HepG2 (cell line): Measurements from ENCODE around the gene TOMM20. TPM values are rescaled to one million over a fixed set of nuclear protein-coding genes. Genes with fewer than 3 reads are reported as not detected.

Source experiments
- ATAC-seq: fragments of 200-7000 bp; cut with Tn5 transposase; 3 replicates; pipeline ENCODE4 v1.9.1; 2020; ENCODE audit warnings: mild to moderate bottlenecking, moderate library complexity
- BruUV-seq: library from RNA; stranded (reverse); fragments of 400-500 nt; replicated peaks from 2 replicates; lab custom pipeline; 2021; lab: Mats Ljungman, UMichigan
- CTCF ChIA-PET: fragments of 300-600 bp; formaldehyde crosslinking; extraction: SDS; loops from one replicate; lab custom pipeline; 2021; ENCODE audit warnings: low total read pairs, inconsistent platforms, low intra/inter-chr PET ratio; lab: Yijun Ruan, JAX
- POLR2A ChIA-PET: fragments of 350-600 bp; sonication (Branson Sonifier 250); formaldehyde crosslinking; loops from one replicate; lab custom pipeline; 2020; ENCODE audit warnings: antibody characterized with exemption, inconsistent platforms; lab: Yijun Ruan, JAX
- DNase-seq: peaks from one replicate; pipeline ENCODE4 v3.0.0-alpha.2; 2015; ENCODE audit warnings: low spot score
- FAIRE-seq: peaks from 3 replicates; lab custom pipeline; 2011; peaks lifted over from hg19 to GRCh38; lab: Jason Lieb, UNC
- H2AFZ ChIP-seq: one replicate; pipeline ENCODE4 v1.6.1; 2011; ENCODE audit warnings: low read length, inconsistent platforms
- H3K27ac ChIP-seq: fragments of 300-600 bp; 3 replicates; pipeline ENCODE4 v1.8.0; 2011; ENCODE audit warnings: mixed run types, mild to moderate bottlenecking, mixed read lengths, low read length, inconsistent platforms; ENCODE audit not compliant: insufficient read depth; ENCODE audit errors: extremely low read length
- H3K27me3 ChIP-seq, 2 experiments: fragments of 200-600 bp in 1 of 2; 2 replicates in 1 of 2; 3 replicates in 1 of 2; pipeline versions ENCODE4 v1.6.0 to v1.8.0; 2011; ENCODE audit warnings: low read length in 2 of 2, mild to moderate bottlenecking in 2 of 2, moderate library complexity in 2 of 2, inconsistent platforms in 1 of 2; ENCODE audit not compliant: insufficient read depth in 2 of 2, control insufficient read depth in 1 of 2
- H3K36me3 ChIP-seq, 2 experiments: fragments of 200-600 bp in 1 of 2; replicated peaks in 1 of 2; 2 replicates in 1 of 2; 3 replicates in 1 of 2; pipeline versions ENCODE4 v1.5.1 to v1.8.0; 2011; ENCODE audit warnings: low read length in 2 of 2, inconsistent platforms in 1 of 2; ENCODE audit not compliant: insufficient read depth in 2 of 2, control insufficient read depth in 1 of 2
- H3K4me1 ChIP-seq: 2 replicates; pipeline ENCODE4 v1.5.1; 2012; ENCODE audit warnings: low read length, inconsistent platforms; ENCODE audit not compliant: insufficient read depth
- H3K4me2 ChIP-seq: 2 replicates; pipeline ENCODE4 v1.6.0; 2011; ENCODE audit warnings: low read depth, low read length, inconsistent platforms
- H3K4me3 ChIP-seq, 3 experiments: fragments of 200-600 bp in 1 of 3; sonication (generic), shearing (Covaris generic) in 1 of 3; replicated peaks in 1 of 3; 2 replicates each; pipeline ENCODE4 v1.5.1; 2011 to 2016; ENCODE audit warnings: low read length in 3 of 3, inconsistent platforms in 2 of 3, low read depth in 2 of 3, mild to moderate bottlenecking in 2 of 3, control low read depth in 1 of 3, mixed read lengths in 1 of 3; ENCODE audit not compliant: insufficient read depth in 1 of 3
- H3K79me2 ChIP-seq: one replicate; pipeline ENCODE4 v1.6.1; 2011; ENCODE audit warnings: low read length, inconsistent platforms; ENCODE audit not compliant: insufficient read depth
- H3K9ac ChIP-seq: 2 replicates; pipeline ENCODE4 v1.6.0; 2011; ENCODE audit warnings: mild to moderate bottlenecking, low read depth, low read length, inconsistent platforms; ENCODE audit not compliant: insufficient read depth
- H3K9me3 ChIP-seq: 2 replicates; pipeline ENCODE4 v1.5.1; 2012; ENCODE audit warnings: mild to moderate bottlenecking, low read length
- H4K20me1 ChIP-seq: 2 replicates; pipeline ENCODE4 v1.6.0; 2011; ENCODE audit warnings: inconsistent platforms, mild to moderate bottlenecking, low read length, moderate library complexity; ENCODE audit not compliant: insufficient read depth
- CREM ChIP-seq, 2 experiments: sonication (generic) in 1 of 2; formaldehyde crosslinking in 1 of 2; IDR thresholded peaks; 2 replicates each; pipeline versions ENCODE4 v1.4.0 to v1.6.1; 2016 to 2020; ENCODE audit warnings: antibody characterized with exemption in 1 of 2, mild to moderate bottlenecking in 1 of 2, missing genetic modification reagents in 1 of 2
- DBP ChIP-seq: sonication (generic); formaldehyde crosslinking; IDR thresholded peaks from 2 replicates; pipeline ENCODE4 v1.4.0; 2020; ENCODE audit warnings: missing genetic modification reagents; ENCODE audit errors: not compliant biosample characterization
- FOXA3 ChIP-seq: IDR thresholded peaks from 2 replicates; pipeline ENCODE4 v1.6.1; 2016; ENCODE audit warnings: missing genetic modification reagents, missing compliant biosample characterization
- FOXK1 ChIP-seq: sonication (generic); formaldehyde crosslinking; IDR thresholded peaks from 2 replicates; pipeline ENCODE4 v1.4.0; 2020; ENCODE audit warnings: low read depth, missing genetic modification reagents, borderline replicate concordance
- FOXP1 ChIP-seq, 2 experiments: fragments of 450-650 bp in 1 of 2; IDR thresholded peaks; 2 replicates each; pipeline ENCODE4 v1.6.1; 2017 to 2018; ENCODE audit warnings: antibody characterized with exemption in 1 of 2
- FOXP4 ChIP-seq: sonication (generic); formaldehyde crosslinking; IDR thresholded peaks from 2 replicates; pipeline ENCODE4 v1.4.0; 2020; ENCODE audit warnings: missing genetic modification reagents
- GATAD2A ChIP-seq: IDR thresholded peaks from 2 replicates; pipeline ENCODE4 v1.6.1; 2016
- PAF1 ChIP-seq: IDR thresholded peaks from 2 replicates; pipeline ENCODE4 v1.6.1; 2016; ENCODE audit warnings: missing genetic modification reagents, missing compliant biosample characterization
- PAXIP1 ChIP-seq: sonication (generic); formaldehyde crosslinking; conservative IDR thresholded peaks from 2 replicates; pipeline ENCODE4 v1.4.0; 2020; ENCODE audit warnings: mild to moderate bottlenecking, missing genetic modification reagents, moderate library complexity
- SAP130 ChIP-seq: IDR thresholded peaks from 2 replicates; pipeline ENCODE4 v1.6.1; 2016; ENCODE audit warnings: low read depth
- SOX5 ChIP-seq: IDR thresholded peaks from 2 replicates; pipeline ENCODE4 v1.6.1; 2016; ENCODE audit warnings: borderline replicate concordance
- SOX6 ChIP-seq, 2 experiments: fragments of 450-650 bp in 1 of 2; sonication (generic) in 1 of 2; formaldehyde crosslinking in 1 of 2; IDR thresholded peaks; 2 replicates each; pipeline versions ENCODE4 v1.4.0 to v1.6.1; 2017 to 2020; ENCODE audit warnings: antibody characterized with exemption in 1 of 2, mild to moderate bottlenecking in 1 of 2, missing genetic modification reagents in 1 of 2
- TEAD3 ChIP-seq: optimal IDR thresholded peaks from 2 replicates; pipeline ENCODE3; 2016; ENCODE audit warnings: borderline replicate concordance
- TOE1 ChIP-seq: sonication (generic); formaldehyde crosslinking; IDR thresholded peaks from 2 replicates; pipeline ENCODE4 v1.4.0; 2020; ENCODE audit warnings: mild to moderate bottlenecking, missing genetic modification reagents
- ZBTB42 ChIP-seq: sonication (generic); formaldehyde crosslinking; IDR thresholded peaks from 2 replicates; pipeline ENCODE4 v1.5.0; 2020; ENCODE audit warnings: mild to moderate bottlenecking, missing genetic modification reagents
- WGBS: methylation state at CpG from one replicate; pipeline ENCODE4 v1.1.6; 2017; ENCODE audit warnings: low lambda C conversion rate; 5-methylcytosine and 5-hydroxymethylcytosine counted together
- in situ Hi-C: cut with HindIII; loops from 2 replicates; pipeline ENCODE4 v1.10.0; 2017; ENCODE audit warnings: low pct_unique_long_range_greater_than_20kb; ENCODE audit not compliant: extremely low pct_ligation_motif_present
- intact Hi-C: fragments of 100-400 bp; cut with micrococcal nuclease; formaldehyde crosslinking; loops from one replicate; pipeline ENCODE4 v1.10.0; 2022; ENCODE audit not compliant: unreplicated experiment
- polyA plus RNA-seq, 8 experiments: library from polyadenylated mRNA; depleted of rRNA in 3 of 8; stranded (reverse) in 7 of 8; unstranded in 1 of 8; fragments of >200 nt; fragmentation: Illumina TruSeq in 4 of 8; extraction: Trizol in 4 of 8; gene quantifications; 2 replicates each; pipeline versions ENCODE4 v1.2.1 to v1.2.3, GENCODE V29; 2011 to 2016; ENCODE audit warnings: low read depth in 4 of 8, missing spikeins in 1 of 8, mixed read lengths in 1 of 8; ENCODE audit not compliant: insufficient read depth in 1 of 8
- total RNA-seq, 5 experiments: library from RNA; depleted of rRNA; stranded (reverse); fragments of >200 nt; fragmentation: Illumina TruSeq; extraction: Trizol; gene quantifications; 2 replicates each; pipeline ENCODE4 v1.2.3, GENCODE V29; 2016; ENCODE audit warnings: low read depth in 1 of 5

Gene TOMM20
- total and polyA plus RNA-seq, 2 of the 13 experiments (the other 11 are each of a cell fraction or from before 2014, with no cell fraction given): 153 to 376 TPM

- no peaks in the 10 kb centered on the region for H3K9me3 ChIP-seq
- peaks cover 67% of the 10 kb centered on the region for H3K4me1 ChIP-seq
- H3K9ac ChIP-seq: no peak overlapping the region
- no peak overlapping the region for H3K27ac ChIP-seq
- in situ Hi-C loops: no loop called here
- DNase-seq (no peak), FAIRE-seq (no peak), ATAC-seq (no peak)
- no peaks in the 10 kb centered on the region for H3K27me3 ChIP-seq
- no TSS peak for BruUV-seq
- no peak overlapping the region for H3K4me3 ChIP-seq
- WGBS: 33% methylated on average over 6 of the region's 6 CpGs
- H3K4me2 ChIP-seq: peak overlapping the region; percentile 37; the same call in 1 of the 2 replicates
- no peak for TF ChIP-seq SOX6 (IDR thresholded peaks at IDR 0.05)
- TF ChIP-seq SOX6 (CRISPR knock-in tag; IDR thresholded peaks at IDR 0.05): peak; percentile 25; the same call in 1 of the 2 replicates
- no peak for TF ChIP-seq CREM (IDR thresholded peaks at IDR 0.05)
- TF ChIP-seq CREM (CRISPR knock-in tag; IDR thresholded peaks at IDR 0.05): no peak
- TF ChIP-seq TOE1 (CRISPR knock-in tag): no peak
- 0 out of 2 replicates have a peak, but pooled peaks have one; percentile 42 for TF ChIP-seq FOXP4 (CRISPR knock-in tag)
- TF ChIP-seq PAXIP1 (CRISPR knock-in tag): 0 out of 2 replicates have a peak, but pooled peaks have one; percentile 16
- peak; percentile 17; the same call in 1 of the 2 replicates for TF ChIP-seq SAP130
- peak; percentile 37; the same call in 1 of the 2 replicates for TF ChIP-seq SOX5 (CRISPR knock-in tag)
- no peak for TF ChIP-seq ZBTB42 (CRISPR knock-in tag)
- no peak for TF ChIP-seq PAF1 (CRISPR knock-in tag)
- TF ChIP-seq FOXK1: peak; percentile 10; the same call in 1 of the 2 replicates
- no peak for TF ChIP-seq FOXP1 (IDR thresholded peaks at IDR 0.05)
- TF ChIP-seq FOXP1 (CRISPR knock-in tag; IDR thresholded peaks at IDR 0.05): peak; percentile 57
- TF ChIP-seq FOXA3: peak; percentile 76
- TF ChIP-seq TEAD3 (CRISPR knock-in tag): peak; percentile 50
- 0 out of 2 replicates have a peak, but pooled peaks have one; percentile 23 for TF ChIP-seq GATAD2A
- no peak for TF ChIP-seq DBP (CRISPR knock-in tag)
- no peaks in the 10 kb centered on the region for H4K20me1 ChIP-seq
- CTCF ChIA-PET: no interaction called here
- H2AFZ ChIP-seq: no peak overlapping the region
- intact Hi-C loops: loop anchor here (10.0 kb wide), 1 partner anchor 689 kb away; no protein-coding TSS in a partner anchor
- POLR2A ChIA-PET: interaction anchor here (1.3 kb wide), 1 partner anchor 11 kb away, joined by 3 read pairs; no protein-coding TSS in a partner anchor
- no peaks in the 10 kb centered on the region for H3K36me3 ChIP-seq
- H3K79me2 ChIP-seq: no peaks in the 10 kb centered on the region
These were observed 32.6 kb downstream of the TOMM20 start for GRCh38 chr1:235095938-235096562.
